ENCODE data around the gene MCC.

DNA sequence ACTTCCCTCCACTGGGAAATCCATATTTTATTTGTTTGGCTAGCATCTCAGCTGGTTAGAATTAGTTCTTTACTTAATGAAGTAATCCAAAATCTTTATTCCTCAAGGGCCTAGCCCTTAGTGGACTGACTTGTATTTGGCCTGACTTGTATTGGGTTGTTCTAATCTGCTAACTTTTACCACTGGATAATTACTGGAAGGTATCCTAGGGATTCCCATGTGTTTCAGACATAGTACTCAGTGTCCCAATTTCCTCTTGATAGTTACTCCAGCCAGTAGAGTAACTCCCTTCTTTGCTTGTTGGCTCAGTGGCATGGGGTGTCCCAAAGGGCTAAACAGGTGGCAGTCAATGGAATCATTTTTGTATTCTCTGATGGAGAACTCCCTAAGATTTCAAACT is 355.7 kb downstream of the MCC start:
- TF ChIP-seq, protein P1, sequence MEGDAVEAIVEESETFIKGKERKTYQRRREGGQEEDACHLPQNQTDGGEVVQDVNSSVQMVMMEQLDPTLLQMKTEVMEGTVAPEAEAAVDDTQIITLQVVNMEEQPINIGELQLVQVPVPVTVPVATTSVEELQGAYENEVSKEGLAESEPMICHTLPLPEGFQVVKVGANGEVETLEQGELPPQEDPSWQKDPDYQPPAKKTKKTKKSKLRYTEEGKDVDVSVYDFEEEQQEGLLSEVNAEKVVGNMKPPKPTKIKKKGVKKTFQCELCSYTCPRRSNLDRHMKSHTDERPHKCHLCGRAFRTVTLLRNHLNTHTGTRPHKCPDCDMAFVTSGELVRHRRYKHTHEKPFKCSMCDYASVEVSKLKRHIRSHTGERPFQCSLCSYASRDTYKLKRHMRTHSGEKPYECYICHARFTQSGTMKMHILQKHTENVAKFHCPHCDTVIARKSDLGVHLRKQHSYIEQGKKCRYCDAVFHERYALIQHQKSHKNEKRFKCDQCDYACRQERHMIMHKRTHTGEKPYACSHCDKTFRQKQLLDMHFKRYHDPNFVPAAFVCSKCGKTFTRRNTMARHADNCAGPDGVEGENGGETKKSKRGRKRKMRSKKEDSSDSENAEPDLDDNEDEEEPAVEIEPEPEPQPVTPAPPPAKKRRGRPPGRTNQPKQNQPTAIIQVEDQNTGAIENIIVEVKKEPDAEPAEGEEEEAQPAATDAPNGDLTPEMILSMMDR (optimal IDR thresholded peaks at IDR 0.05 in 1 of 3, IDR thresholded peaks at IDR 0.05 in 1 of 3, conservative IDR thresholded peaks at IDR 0.05 in 1 of 3; ENCODE audit: extremely low read depth in 1 of 3, insufficient read depth in 2 of 3, low read length in 3 of 3), result no peak
- TF ChIP-seq EZH2 (IDR thresholded peaks at IDR 0.05; ENCODE audit: low read length), result no peak
